ENCODE measurements around the gene POLQ. TPM values are rescaled to one million over a fixed set of nuclear protein-coding genes. Genes with fewer than 3 reads are reported as not detected.
"Not testable (repeated sequence)": the region's sequence is repeated elsewhere in the genome, so short reads cannot be mapped to it uniquely, and the experiment has no call there.

Gene POLQ
- total RNA-seq, 1 experiment from 2014 or later = 27.2 TPM

GRCh38 chr3:121418182-121418581, 127.6 kb downstream of the POLQ start:
- no peaks in the 10 kb centered on the region for H3K27me3 ChIP-seq
- no peak overlapping the region for H3K27ac ChIP-seq

DNA sequence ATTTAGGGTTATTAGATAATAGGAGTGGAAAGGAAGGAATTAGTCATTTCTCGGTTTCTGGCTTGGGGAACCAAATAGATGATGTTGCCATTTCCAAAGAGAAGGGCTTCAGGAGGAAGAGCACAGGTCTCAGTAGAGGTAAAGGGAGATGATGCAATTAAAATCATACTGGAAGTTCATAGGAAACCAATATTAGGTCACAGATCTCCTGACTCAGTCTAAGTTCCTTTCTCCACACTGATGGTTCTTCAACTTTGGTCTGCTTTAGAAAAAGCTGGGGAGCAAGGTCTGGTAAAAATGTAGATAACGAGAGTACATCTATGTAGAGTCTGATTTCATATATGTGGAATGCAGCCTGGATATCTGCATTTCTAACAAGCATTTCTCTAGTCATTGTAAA, 130.9 kb downstream of the POLQ start:
- no peaks in the 10 kb centered on the region for H3K4me1 ChIP-seq
- no peak overlapping the region for H3K4me3 ChIP-seq
- DNase-seq = no peak
- no peaks in the 10 kb centered on the region for H3K27me3 ChIP-seq
- no peaks in the 10 kb centered on the region for H3K9me3 ChIP-seq (replicated peaks)
- H3K36me3 ChIP-seq = no peaks in the 10 kb centered on the region
- no peak overlapping the region for H3K27ac ChIP-seq

More at GRCh38 chr3:121418182-121418581, 127.6 kb downstream of the POLQ start:
- Histone ChIP-seq H3K4me1 (no peaks in the 10 kb centered on the region), H3K4me3 (no peak overlapping the region), H3K9me3 (replicated peaks) (no peaks in the 10 kb centered on the region), H3K36me3 (no peaks in the 10 kb centered on the region)
- DNase-seq = no peak

DNA sequence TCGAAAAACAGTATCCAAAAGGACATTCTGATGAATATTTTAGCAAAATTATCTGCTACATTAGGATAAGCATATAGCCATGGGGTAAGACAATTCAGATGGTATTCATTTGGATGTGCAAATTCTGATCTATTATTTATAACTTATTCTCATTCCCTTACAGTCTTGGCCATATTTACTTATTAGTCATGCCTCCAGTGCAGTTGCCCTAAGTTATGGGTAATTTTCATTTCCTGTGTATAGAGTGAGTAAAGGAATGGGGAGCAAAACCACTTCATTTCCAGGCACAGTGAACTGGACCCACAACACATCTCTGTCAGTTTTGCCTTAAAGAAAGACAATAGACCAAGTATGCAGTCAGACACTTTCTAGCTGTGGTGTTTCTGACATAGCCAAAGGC, 134.3 kb downstream of the POLQ start:
- Histone ChIP-seq H3K27me3 (no peaks in the 10 kb centered on the region), H3K9me3 (replicated peaks) (no peaks in the 10 kb centered on the region), H3K4me3 (no peak overlapping the region), H3K4me1 (no peaks in the 10 kb centered on the region), H3K36me3 (no peaks in the 10 kb centered on the region), H3K27ac (no peak overlapping the region)
- DNase-seq = no peak

GRCh38 chr3:121405631-121406030, 140.2 kb downstream of the POLQ start:
- no peaks in the 10 kb centered on the region for H3K9me3 ChIP-seq (replicated peaks)
- H3K27ac ChIP-seq = no peak overlapping the region
- H3K27me3 ChIP-seq = no peaks in the 10 kb centered on the region
- H3K36me3 ChIP-seq = no peaks in the 10 kb centered on the region
- H3K4me1 ChIP-seq = no peaks in the 10 kb centered on the region
- DNase-seq = no peak
- H3K4me3 ChIP-seq = no peak overlapping the region

- no peak for DNase-seq
- Histone ChIP-seq H3K36me3 (no peaks in the 10 kb centered on the region), H3K4me3 (no peak overlapping the region), H3K27me3 (no peaks in the 10 kb centered on the region), H3K27ac (no peak overlapping the region), H3K4me1 (no peaks in the 10 kb centered on the region), H3K9me3 (replicated peaks) (no peaks in the 10 kb centered on the region)
Measured at GRCh38 chr3:121399820-121400219, 146.0 kb downstream of the POLQ start.

DNA sequence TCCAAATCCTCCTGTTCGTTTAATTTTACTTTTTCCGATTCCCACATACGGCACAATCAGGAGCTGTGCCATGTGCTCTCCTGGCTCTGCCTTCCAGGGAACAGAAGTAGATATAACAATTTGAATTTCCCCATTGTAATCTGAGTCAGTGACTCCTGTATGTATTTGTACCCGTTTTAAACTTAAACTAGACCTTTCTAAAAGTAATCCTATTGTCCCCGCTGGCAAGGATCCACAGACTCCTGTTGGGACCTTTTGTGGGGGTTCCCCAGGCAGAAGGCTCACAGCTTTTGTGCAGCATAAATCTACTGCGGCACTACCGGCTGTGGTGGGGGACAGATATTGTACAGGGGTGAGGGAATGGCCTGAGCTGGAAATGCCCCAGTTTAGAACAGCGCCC, 147.7 kb downstream of the POLQ start:
- H3K27me3 ChIP-seq; DNase-seq; H3K4me1 ChIP-seq; H3K4me3 ChIP-seq; H3K36me3 ChIP-seq; H3K9me3 ChIP-seq (replicated peaks); H3K27ac ChIP-seq: not testable (repeated sequence)

- not testable (repeated sequence) for DNase-seq, H3K4me1 ChIP-seq
Measured at GRCh38 chr3:121395967-121396366, 149.8 kb downstream of the POLQ start.

DNA sequence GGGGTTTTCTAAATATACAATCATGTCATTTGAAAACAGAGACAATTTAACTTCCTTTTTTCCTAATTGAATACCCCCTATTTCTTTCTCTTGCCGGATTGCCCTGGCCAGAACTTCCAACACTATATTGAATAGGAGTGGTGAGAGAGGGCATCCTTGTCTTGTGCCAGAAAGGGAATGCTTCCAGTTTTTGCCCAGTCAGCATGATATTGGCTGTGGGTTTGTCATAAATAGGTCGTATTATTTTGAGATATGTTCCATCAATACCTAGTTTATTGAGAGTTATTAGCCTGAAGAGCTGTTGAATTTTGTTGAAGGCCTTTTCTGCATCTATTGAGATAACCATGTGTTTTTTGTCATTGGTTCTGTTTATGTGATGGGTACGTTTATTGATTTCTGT, 157.5 kb downstream of the POLQ start:
- DNase-seq; H3K27ac ChIP-seq; H3K4me3 ChIP-seq; H3K36me3 ChIP-seq; H3K27me3 ChIP-seq; H3K9me3 ChIP-seq (replicated peaks); H3K4me1 ChIP-seq: not testable (repeated sequence)

More at GRCh38 chr3:121395967-121396366, 149.8 kb downstream of the POLQ start:
- not testable (repeated sequence) for H3K9me3 ChIP-seq (replicated peaks); H3K27me3 ChIP-seq; H3K27ac ChIP-seq; H3K4me3 ChIP-seq; H3K36me3 ChIP-seq

Other genes starting within 250 kb of the POLQ start
- gene ARGFX, start 22.0 kb upstream of the POLQ start, total RNA-seq (2014; rRNA removed; shearing (Covaris generic)) = 1.1 and 1.2 TPM in 2 replicates
- gene FBXO40, start 47.4 kb upstream of the POLQ start, total RNA-seq (2014; rRNA removed; shearing (Covaris generic)) = 0.02 and 0.03 TPM in 2 replicates
- gene HCLS1, start 114.9 kb upstream of the POLQ start, total RNA-seq (2014; rRNA removed; shearing (Covaris generic)) = 0.68 and 1.9 TPM in 2 replicates
- 31.6 and 33.9 TPM in 2 replicates for gene GOLGB1, start 203.8 kb upstream of the POLQ start, total RNA-seq (2014; rRNA removed; shearing (Covaris generic))

Measured in SJCRH30 (cell line).